ENCODE data around the gene MCRS1.
"Not testable (repeated sequence)": the region's sequence is repeated elsewhere in the genome, so short reads cannot be mapped to it uniquely, and the experiment has no call there.

MCRS1 gene

GRCh38 chr12:49567611-49568441, at the start of gene MCRS1:
TSS of gene MCRS1 (minus strand) at chr12:49568142. CDS start at chr12:49566731, 1,411 bp downstream.
- DNase-seq (ENCODE audit: low read depth, low spot score) = peak; percentile 75
- Histone ChIP-seq H3K4me3 (ENCODE audit: insufficient read length, low read depth) (peak within 1 kb of the TSS; percentile 90), H3K9ac (ENCODE audit: insufficient read length, low read depth) (peak within 1 kb of the TSS; percentile 91), H3K9me3 (ENCODE audit: insufficient read depth, low read length) (no peaks in the 10 kb centered on the region), H3K27me3 (ENCODE audit: insufficient read depth, insufficient read length) (no peaks in the 10 kb centered on the region), H3K36me3 (ENCODE audit: insufficient read depth, insufficient read length, low read length) (peaks cover 55% of the 10 kb centered on the region), H3K4me1 (ENCODE audit: insufficient read depth, insufficient read length) (peaks cover 6% of the 10 kb centered on the region)
- no peak for TF ChIP-seq YY1 (IDR thresholded peaks at IDR 0.05; ENCODE audit: insufficient read depth, insufficient read length)
- no peak for TF ChIP-seq ZNF274 (IDR thresholded peaks at IDR 0.05; ENCODE audit: low read depth, low read length)
- no peak for TF ChIP-seq SUZ12 (IDR thresholded peaks at IDR 0.05; ENCODE audit: extremely low read depth, insufficient read depth, insufficient read length)

- Histone ChIP-seq H3K9ac (ENCODE audit: insufficient read length, low read depth) (no peak overlapping the region), H3K4me1 (ENCODE audit: insufficient read depth, insufficient read length) (no peaks in the 10 kb centered on the region), H3K4me3 (ENCODE audit: insufficient read length, low read depth) (no peak overlapping the region), H3K27me3 (ENCODE audit: insufficient read depth, insufficient read length) (peaks cover 16% of the 10 kb centered on the region), H3K9me3 (ENCODE audit: insufficient read depth, low read length) (no peaks in the 10 kb centered on the region), H3K36me3 (ENCODE audit: insufficient read depth, insufficient read length, low read length) (no peaks in the 10 kb centered on the region)
- TF ChIP-seq SUZ12 (IDR thresholded peaks at IDR 0.05; ENCODE audit: extremely low read depth, insufficient read depth, insufficient read length) (no peak), YY1 (IDR thresholded peaks at IDR 0.05; ENCODE audit: insufficient read depth, insufficient read length) (no peak), ZNF274 (IDR thresholded peaks at IDR 0.05; ENCODE audit: low read depth, low read length) (no peak)
- DNase-seq (ENCODE audit: low read depth, low spot score) = no peak
Measured at GRCh38 chr12:49616533-49617219, 48.7 kb upstream of the MCRS1 start.

GRCh38 chr12:49615725-49616124, 47.8 kb upstream of the MCRS1 start:
- no peak overlapping the region for H3K4me3 ChIP-seq (ENCODE audit: insufficient read length, low read depth)
- TF ChIP-seq YY1 (IDR thresholded peaks at IDR 0.05; ENCODE audit: insufficient read depth, insufficient read length) (no peak), SUZ12 (IDR thresholded peaks at IDR 0.05; ENCODE audit: extremely low read depth, insufficient read depth, insufficient read length) (no peak), ZNF274 (IDR thresholded peaks at IDR 0.05; ENCODE audit: low read depth, low read length) (no peak)
- H3K27me3 ChIP-seq (ENCODE audit: insufficient read depth, insufficient read length) = peaks cover 6% of the 10 kb centered on the region
- no peaks in the 10 kb centered on the region for H3K4me1 ChIP-seq (ENCODE audit: insufficient read depth, insufficient read length)
- H3K9ac ChIP-seq (ENCODE audit: insufficient read length, low read depth) = no peak overlapping the region
- H3K9me3 ChIP-seq (ENCODE audit: insufficient read depth, low read length) = no peaks in the 10 kb centered on the region
- H3K36me3 ChIP-seq (ENCODE audit: insufficient read depth, insufficient read length, low read length) = no peaks in the 10 kb centered on the region
- no peak for DNase-seq (ENCODE audit: low read depth, low spot score)

- TF ChIP-seq YY1 (IDR thresholded peaks at IDR 0.05; ENCODE audit: insufficient read depth, insufficient read length) (no peak), ZNF274 (IDR thresholded peaks at IDR 0.05; ENCODE audit: low read depth, low read length) (no peak), SUZ12 (IDR thresholded peaks at IDR 0.05; ENCODE audit: extremely low read depth, insufficient read depth, insufficient read length) (no peak)
- Histone ChIP-seq H3K4me1 (ENCODE audit: insufficient read depth, insufficient read length) (peaks cover 4% of the 10 kb centered on the region), H3K27me3 (ENCODE audit: insufficient read depth, insufficient read length) (no peaks in the 10 kb centered on the region), H3K9me3 (ENCODE audit: insufficient read depth, low read length) (no peaks in the 10 kb centered on the region), H3K9ac (ENCODE audit: insufficient read length, low read depth) (no peak overlapping the region), H3K4me3 (ENCODE audit: insufficient read length, low read depth) (no peak overlapping the region), H3K36me3 (ENCODE audit: insufficient read depth, insufficient read length, low read length) (no peaks in the 10 kb centered on the region)
- no peak for DNase-seq (ENCODE audit: low read depth, low spot score)
Measured at GRCh38 chr12:49612210-49612609, 44.3 kb upstream of the MCRS1 start.

GRCh38 chr12:49610785-49611184, 42.8 kb upstream of the MCRS1 start:
- not testable (repeated sequence) for H3K4me3 ChIP-seq (ENCODE audit: insufficient read length, low read depth); DNase-seq (ENCODE audit: low read depth, low spot score); H3K27me3 ChIP-seq (ENCODE audit: insufficient read depth, insufficient read length); H3K36me3 ChIP-seq (ENCODE audit: insufficient read depth, insufficient read length, low read length); H3K9ac ChIP-seq (ENCODE audit: insufficient read length, low read depth); H3K4me1 ChIP-seq (ENCODE audit: insufficient read depth, insufficient read length); H3K9me3 ChIP-seq (ENCODE audit: insufficient read depth, low read length)

GRCh38 chr12:49609875-49610154, 41.9 kb upstream of the MCRS1 start:
- Histone ChIP-seq H3K36me3 (ENCODE audit: insufficient read depth, insufficient read length, low read length) (no peaks in the 10 kb centered on the region), H3K27me3 (ENCODE audit: insufficient read depth, insufficient read length) (no peaks in the 10 kb centered on the region), H3K9me3 (ENCODE audit: insufficient read depth, low read length) (no peaks in the 10 kb centered on the region), H3K9ac (ENCODE audit: insufficient read length, low read depth) (no peak overlapping the region), H3K4me1 (ENCODE audit: insufficient read depth, insufficient read length) (peaks cover 4% of the 10 kb centered on the region), H3K4me3 (ENCODE audit: insufficient read length, low read depth) (no peak overlapping the region)
- TF ChIP-seq ZNF274 (IDR thresholded peaks at IDR 0.05; ENCODE audit: low read depth, low read length) = no peak
- TF ChIP-seq YY1 (IDR thresholded peaks at IDR 0.05; ENCODE audit: insufficient read depth, insufficient read length) = no peak
- no peak for TF ChIP-seq SUZ12 (IDR thresholded peaks at IDR 0.05; ENCODE audit: extremely low read depth, insufficient read depth, insufficient read length)
- no peak for DNase-seq (ENCODE audit: low read depth, low spot score)

- TF ChIP-seq ZNF274 (IDR thresholded peaks at IDR 0.05; ENCODE audit: low read depth, low read length) (no peak), SUZ12 (IDR thresholded peaks at IDR 0.05; ENCODE audit: extremely low read depth, insufficient read depth, insufficient read length) (no peak), YY1 (IDR thresholded peaks at IDR 0.05; ENCODE audit: insufficient read depth, insufficient read length) (no peak)
- no peak overlapping the region for H3K9ac ChIP-seq (ENCODE audit: insufficient read length, low read depth)
- no peak overlapping the region for H3K4me3 ChIP-seq (ENCODE audit: insufficient read length, low read depth)
- peaks cover 4% of the 10 kb centered on the region for H3K4me1 ChIP-seq (ENCODE audit: insufficient read depth, insufficient read length)
- no peaks in the 10 kb centered on the region for H3K27me3 ChIP-seq (ENCODE audit: insufficient read depth, insufficient read length)
- H3K9me3 ChIP-seq (ENCODE audit: insufficient read depth, low read length) = no peaks in the 10 kb centered on the region
- no peak for DNase-seq (ENCODE audit: low read depth, low spot score)
- H3K36me3 ChIP-seq (ENCODE audit: insufficient read depth, insufficient read length, low read length) = no peaks in the 10 kb centered on the region
Measured at GRCh38 chr12:49609059-49609874, 41.3 kb upstream of the MCRS1 start.

GRCh38 chr12:49605539-49605938, 37.6 kb upstream of the MCRS1 start, which contains the start of gene FAM186B:
TSS of gene FAM186B (minus strand) at chr12:49605639. CDS start at chr12:49605477, 162 bp downstream.
- not testable (repeated sequence) for H3K4me3 ChIP-seq (ENCODE audit: insufficient read length, low read depth); H3K9ac ChIP-seq (ENCODE audit: insufficient read length, low read depth); H3K36me3 ChIP-seq (ENCODE audit: insufficient read depth, insufficient read length, low read length); DNase-seq (ENCODE audit: low read depth, low spot score); H3K27me3 ChIP-seq (ENCODE audit: insufficient read depth, insufficient read length); H3K9me3 ChIP-seq (ENCODE audit: insufficient read depth, low read length); H3K4me1 ChIP-seq (ENCODE audit: insufficient read depth, insufficient read length)

Measured in NT2/D1 (cell line).